Right lobe of liver (tissue), 4 donors: ENCODE measurements around the gene CCDC88C.
"Not testable (repeated sequence)": the region's sequence is repeated elsewhere in the genome, so short reads cannot be mapped to it uniquely, and the experiment has no call there.

Source experiments
- CTCF ChIP-seq, 4 donors: fragments of 200-600 bp in 3 of 4; fragments of 450-650 bp in 1 of 4; IDR thresholded peaks; one replicate each; pipeline versions ENCODE4 v1.5.1 to v1.8.0; 2016 to 2022; ENCODE audit warnings: antibody characterized with exemption in 4 of 4, mild to moderate bottlenecking in 2 of 4
- POLR2A ChIP-seq: fragments of 450-650 bp; IDR thresholded peaks from one replicate; pipeline ENCODE4 v1.6.1; 2017; ENCODE audit warnings: antibody characterized with exemption, mild to moderate bottlenecking
- donor health status: DM: no; HTN: no; CAD: no.
- donor health status: DM: no; HTN: no; CAD: no.
- donor health status: DM: no; HTN: yes; CAD: no.

- not testable (repeated sequence) for TF ChIP-seq CTCF (IDR thresholded peaks at IDR 0.05); POLR2A
These were observed 172.0 kb downstream of the CCDC88C start for GRCh38 chr14:91245616-91246015.
